ENCODE data around the gene ASH1L.

DNA sequence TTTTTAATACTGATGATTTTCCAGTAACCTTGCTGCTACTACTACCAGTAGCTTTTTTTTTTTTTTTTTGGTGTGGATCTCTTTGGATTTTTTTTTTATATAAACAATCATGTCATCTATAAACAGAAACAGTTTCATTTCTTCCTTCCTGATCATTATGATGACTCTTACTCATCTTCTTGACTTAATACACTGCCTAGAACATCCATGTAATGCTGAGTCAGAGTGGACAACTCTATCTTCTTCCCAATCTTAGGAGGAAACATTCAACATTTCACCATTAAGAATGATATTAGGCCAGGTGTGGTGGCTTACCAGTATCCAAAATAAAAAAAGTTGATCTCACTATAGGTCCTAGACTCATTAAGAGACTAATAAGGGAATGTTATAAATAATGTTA lies 172.8 kb downstream of the ASH1L start:
- TF ChIP-seq, protein P1, sequence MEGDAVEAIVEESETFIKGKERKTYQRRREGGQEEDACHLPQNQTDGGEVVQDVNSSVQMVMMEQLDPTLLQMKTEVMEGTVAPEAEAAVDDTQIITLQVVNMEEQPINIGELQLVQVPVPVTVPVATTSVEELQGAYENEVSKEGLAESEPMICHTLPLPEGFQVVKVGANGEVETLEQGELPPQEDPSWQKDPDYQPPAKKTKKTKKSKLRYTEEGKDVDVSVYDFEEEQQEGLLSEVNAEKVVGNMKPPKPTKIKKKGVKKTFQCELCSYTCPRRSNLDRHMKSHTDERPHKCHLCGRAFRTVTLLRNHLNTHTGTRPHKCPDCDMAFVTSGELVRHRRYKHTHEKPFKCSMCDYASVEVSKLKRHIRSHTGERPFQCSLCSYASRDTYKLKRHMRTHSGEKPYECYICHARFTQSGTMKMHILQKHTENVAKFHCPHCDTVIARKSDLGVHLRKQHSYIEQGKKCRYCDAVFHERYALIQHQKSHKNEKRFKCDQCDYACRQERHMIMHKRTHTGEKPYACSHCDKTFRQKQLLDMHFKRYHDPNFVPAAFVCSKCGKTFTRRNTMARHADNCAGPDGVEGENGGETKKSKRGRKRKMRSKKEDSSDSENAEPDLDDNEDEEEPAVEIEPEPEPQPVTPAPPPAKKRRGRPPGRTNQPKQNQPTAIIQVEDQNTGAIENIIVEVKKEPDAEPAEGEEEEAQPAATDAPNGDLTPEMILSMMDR (IDR thresholded peaks at IDR 0.05) = no peak
- TF ChIP-seq RELA (CRISPR knock-in tag; IDR thresholded peaks at IDR 0.05; ENCODE audit: borderline replicate concordance) (no peak), FOXK1 (CRISPR knock-in tag; IDR thresholded peaks at IDR 0.05) (no peak), ZNF396 (CRISPR knock-in tag; IDR thresholded peaks at IDR 0.05; ENCODE audit: borderline replicate concordance) (no peak), TEAD4 (CRISPR knock-in tag; IDR thresholded peaks at IDR 0.05) (no peak), FOXJ3 (CRISPR knock-in tag; IDR thresholded peaks at IDR 0.05; ENCODE audit: borderline replicate concordance) (no peak), EMX1 (CRISPR knock-in tag; IDR thresholded peaks at IDR 0.05) (no peak)

Data from WTC11 (cell line).